Colonic mucosa (tissue), 4 donors: ENCODE measurements around the gene OPN1LW. TPM values are rescaled to one million over a fixed set of nuclear protein-coding genes. Genes with fewer than 3 reads are reported as not detected.

Experiments used
- DNase-seq: peaks from one replicate; pipeline ENCODE4 v3.0.0-alpha.2; 2020
- H3K27ac ChIP-seq: fragments of 200-600 bp; one replicate; pipeline ENCODE4 v1.8.0; 2021
- H3K27me3 ChIP-seq: fragments of 200-600 bp; one replicate; pipeline ENCODE4 v1.8.0; 2021
- H3K36me3 ChIP-seq: fragments of 200-600 bp; one replicate; pipeline ENCODE4 v1.8.0; 2021
- H3K4me1 ChIP-seq: fragments of 200-600 bp; one replicate; pipeline ENCODE4 v1.8.0; 2021; ENCODE audit warnings: mild to moderate bottlenecking
- H3K4me3 ChIP-seq: fragments of 200-600 bp; one replicate; pipeline ENCODE4 v1.8.0; 2021
- H3K9ac ChIP-seq, 2 donors: one replicate each; pipeline ENCODE4 v1.7.0; 2013; ENCODE audit warnings: control low read depth in 2 of 2, low read depth in 2 of 2, low read length in 2 of 2
- H3K9me3 ChIP-seq: fragments of 200-600 bp; one replicate; pipeline ENCODE4 v1.8.0; 2021
- CTCF ChIP-seq: fragments of 200-600 bp; IDR thresholded peaks from one replicate; pipeline ENCODE4 v1.8.0; 2022; ENCODE audit warnings: antibody characterized with exemption, mild to moderate bottlenecking
- intact Hi-C: fragments of 100-400 bp; cut with DNase I; formaldehyde crosslinking; loops from one replicate; pipeline ENCODE4 v1.14.1; 2022
- total RNA-seq, 2 donors: library from RNA; stranded (reverse); fragmentation: NEBNext Ultra II Directional in 1 of 2; extraction: Animal tissue kit (Norgen Biotek cat#: 25700) in 1 of 2; gene quantifications; one replicate each; pipeline ENCODE4 v1.2.1, GENCODE V29; 2021
- donor health status: healthy.
- donor health status: DM: no; HTN: no; CAD: no.
- donor health status: DM: no; HTN: no; CAD: no.

Gene OPN1LW
- total RNA-seq, 2 donors from 2014 or later, result not detected

- intact Hi-C loops, result no loop called here
- H3K4me1 ChIP-seq, result no peaks in the 10 kb centered on the region
- no peak for DNase-seq
- no peak overlapping the region for H3K4me3 ChIP-seq
- H3K27me3 ChIP-seq, result peaks cover 6% of the 10 kb centered on the region
- H3K27ac ChIP-seq, result no peak overlapping the region
- TF ChIP-seq CTCF, result no peak
- no peaks in the 10 kb centered on the region for H3K9me3 ChIP-seq
- peak overlapping the region in 1 of 2 donors; percentile 43 for H3K9ac ChIP-seq
- no peaks in the 10 kb centered on the region for H3K36me3 ChIP-seq
Observed at GRCh38 chrX:154098551-154098950, 45.5 kb upstream of the OPN1LW start.

GRCh38 chrX:154113729-154114128 lies 30.3 kb upstream of the OPN1LW start:
- intact Hi-C loops, result no loop called here
- H3K27me3 ChIP-seq, result no peaks in the 10 kb centered on the region
- DNase-seq, result no peak
- TF ChIP-seq CTCF, result no peak
- H3K9me3 ChIP-seq, result no peaks in the 10 kb centered on the region
- no peaks in the 10 kb centered on the region for H3K36me3 ChIP-seq
- no peak overlapping the region for H3K9ac ChIP-seq
- no peak overlapping the region for H3K4me3 ChIP-seq
- H3K4me1 ChIP-seq, result no peaks in the 10 kb centered on the region
- no peak overlapping the region for H3K27ac ChIP-seq

- Histone ChIP-seq H3K36me3 (no peaks in the 10 kb centered on the region), H3K4me3 (no peak overlapping the region), H3K9ac (no peak overlapping the region), H3K27me3 (no peaks in the 10 kb centered on the region), H3K27ac (no peak overlapping the region), H3K4me1 (no peaks in the 10 kb centered on the region), H3K9me3 (no peaks in the 10 kb centered on the region)
- TF ChIP-seq CTCF, result no peak
- intact Hi-C loops, result no loop called here
- DNase-seq, result no peak
Observed at GRCh38 chrX:154114652-154115051, 29.4 kb upstream of the OPN1LW start.

- Histone ChIP-seq H3K9me3 (no peaks in the 10 kb centered on the region), H3K27me3 (no peaks in the 10 kb centered on the region), H3K36me3 (no peaks in the 10 kb centered on the region), H3K4me1 (no peaks in the 10 kb centered on the region), H3K4me3 (no peak overlapping the region), H3K27ac (no peak overlapping the region), H3K9ac (no peak overlapping the region)
- intact Hi-C loops, result no loop called here
- no peak for TF ChIP-seq CTCF
- DNase-seq, result no peak
Observed at GRCh38 chrX:154115071-154115470, 29.0 kb upstream of the OPN1LW start.

GRCh38 chrX:154115750-154116149 lies 28.3 kb upstream of the OPN1LW start:
- no peak overlapping the region for H3K27ac ChIP-seq
- no peak overlapping the region for H3K4me3 ChIP-seq
- no peak overlapping the region for H3K9ac ChIP-seq
- no peaks in the 10 kb centered on the region for H3K4me1 ChIP-seq
- intact Hi-C loops, result no loop called here
- no peaks in the 10 kb centered on the region for H3K36me3 ChIP-seq
- H3K27me3 ChIP-seq, result no peaks in the 10 kb centered on the region
- DNase-seq, result no peak
- no peaks in the 10 kb centered on the region for H3K9me3 ChIP-seq
- no peak for TF ChIP-seq CTCF
